B cell (primary cell): ENCODE data around the gene FEZ2. TPM values are rescaled to one million over a fixed set of nuclear protein-coding genes. Genes with fewer than 3 reads are reported as not detected.

Experiments
- ATAC-seq: fragments of 200-7000 bp; cut with Tn5 transposase; one replicate; pipeline ENCODE4 v1.10.0; 2021; ENCODE audit warnings: low read depth, mild to moderate bottlenecking, moderate number of reproducible peaks, moderate library complexity
- CTCF ChIA-PET: fragments of 350-600 bp; sonication (Branson Sonifier 250); formaldehyde crosslinking; loops from one replicate; lab custom pipeline; 2021; ENCODE audit warnings: antibody characterized with exemption, inconsistent platforms; lab: Charles Lee
- POLR2A ChIA-PET: fragments of 350-600 bp; sonication (Branson Sonifier 250); formaldehyde crosslinking; loops from one replicate; lab custom pipeline; 2021; ENCODE audit warnings: antibody characterized with exemption; lab: Charles Lee
- DNase-seq: peaks from one replicate; pipeline ENCODE4 v3.0.0; 2013
- H2AFZ ChIP-seq: 2 replicates; pipeline ENCODE4 v1.6.1; 2012; ENCODE audit warnings: mild to moderate bottlenecking, low read depth, low read length; ENCODE audit not compliant: insufficient read depth, poor library complexity, severe bottlenecking
- H3K27ac ChIP-seq, 2 donors: 1 replicate in 1 of 2; 2 replicates in 1 of 2; pipeline ENCODE4 v1.5.1; 2012 to 2013; ENCODE audit warnings: low read length in 2 of 2, mild to moderate bottlenecking in 2 of 2, moderate library complexity in 1 of 2
- H3K27me3 ChIP-seq, 4 experiments: fragments of 200-600 bp in 1 of 4; sonication (generic) in 1 of 4; replicated peaks in 1 of 4; 1 replicate in 2 of 4; 2 replicates in 2 of 4; pipeline versions ENCODE4 v1.6.1 to v1.7.0; 2013 to 2016; ENCODE audit warnings: low read length in 3 of 4, mild to moderate bottlenecking in 2 of 4, mixed read lengths in 1 of 4, moderate library complexity in 1 of 4; ENCODE audit not compliant: insufficient read depth in 4 of 4, control insufficient read depth in 3 of 4; ENCODE audit errors: control extremely low read depth in 1 of 4
- H3K36me3 ChIP-seq, 2 experiments: replicated peaks in 1 of 2; 1 replicate in 1 of 2; 2 replicates in 1 of 2; pipeline versions ENCODE4 v1.6.1 to v1.7.1; 2013; ENCODE audit warnings: low read length in 1 of 2; ENCODE audit not compliant: insufficient read depth in 2 of 2, control insufficient read depth in 1 of 2; ENCODE audit errors: control extremely low read depth in 1 of 2, extremely low read depth in 1 of 2
- H3K4me1 ChIP-seq, 2 donors: fragments of 200-600 bp in 1 of 2; sonication (generic) in 1 of 2; 1 replicate in 1 of 2; 2 replicates in 1 of 2; pipeline versions ENCODE4 v1.5.1 to v1.6.1; 2013 to 2017; ENCODE audit warnings: low read length in 2 of 2; ENCODE audit not compliant: control insufficient read depth in 2 of 2, insufficient read depth in 2 of 2
- H3K4me2 ChIP-seq: replicated peaks from 2 replicates; pipeline ENCODE3; 2012; ENCODE audit warnings: mild to moderate bottlenecking, low read depth, low read length; ENCODE audit not compliant: poor library complexity, severe bottlenecking
- H3K4me3 ChIP-seq, 5 experiments: fragments of 200-600 bp in 1 of 5; sonication (generic) in 1 of 5; 1 replicate in 3 of 5; 2 replicates in 2 of 5; pipeline versions ENCODE4 v1.5.1 to v1.7.0; 2011 to 2016; ENCODE audit warnings: low read length in 4 of 5, mild to moderate bottlenecking in 4 of 5, low read depth in 2 of 5, control low read depth in 1 of 5, moderate library complexity in 1 of 5; ENCODE audit not compliant: insufficient read depth in 1 of 5; ENCODE audit errors: control extremely low read depth in 1 of 5, extremely low read depth in 1 of 5
- H3K79me2 ChIP-seq: fragments of 200-600 bp; sonication (generic); one replicate; pipeline ENCODE4 v1.6.0; 2016; ENCODE audit warnings: low read length; ENCODE audit not compliant: control insufficient read depth, insufficient read depth
- H3K9ac ChIP-seq: fragments of 200-600 bp; sonication (generic); 2 replicates; pipeline ENCODE4 v1.6.1; 2017; ENCODE audit warnings: mild to moderate bottlenecking, low read length, moderate library complexity
- H3K9me3 ChIP-seq, 3 donors: one replicate each; pipeline versions ENCODE4 v1.6.1 to v1.7.1; 2013; ENCODE audit warnings: low read length in 2 of 3; ENCODE audit not compliant: control insufficient read depth in 2 of 3, insufficient read depth in 1 of 3; ENCODE audit errors: control extremely low read depth in 1 of 3
- H4K20me1 ChIP-seq: 2 replicates; pipeline ENCODE4 v1.6.0; 2012; ENCODE audit warnings: mild to moderate bottlenecking, low read length; ENCODE audit not compliant: insufficient read depth, control insufficient read depth, poor library complexity, severe bottlenecking
- H3K27ac Mint-ChIP-seq: one replicate; pipeline ENCODE4 v1.8.0; 2021; ENCODE audit warnings: mixed read lengths
- H3K27me3 Mint-ChIP-seq: one replicate; pipeline ENCODE4 v1.8.0; 2021; ENCODE audit warnings: mixed read lengths
- H3K4me1 Mint-ChIP-seq: one replicate; pipeline ENCODE4 v1.8.0; 2021; ENCODE audit warnings: mixed read lengths
- H3K4me3 Mint-ChIP-seq: one replicate; pipeline ENCODE4 v1.8.0; 2021; ENCODE audit warnings: mixed read lengths
- H3K9me3 Mint-ChIP-seq: one replicate; pipeline ENCODE4 v1.8.0; 2022; ENCODE audit warnings: mixed read lengths; ENCODE audit not compliant: insufficient read depth
- EZH2 ChIP-seq: IDR thresholded peaks from 2 replicates; pipeline ENCODE4 v1.6.1; 2012; ENCODE audit warnings: borderline replicate concordance, low read depth, mild to moderate bottlenecking, moderate library complexity, low read length; ENCODE audit not compliant: insufficient read depth, poor library complexity, severe bottlenecking
- WGBS: methylation state at CpG from one replicate; pipeline ENCODE4 v1.1.5; 2013; ENCODE audit warnings: missing lambda C conversion rate; ENCODE audit not compliant: insufficient coverage; 5-methylcytosine and 5-hydroxymethylcytosine counted together
- intact Hi-C: fragments of 100-400 bp; cut with micrococcal nuclease; formaldehyde crosslinking; loops from one replicate; pipeline ENCODE4 v1.10.0; 2022
- polyA plus RNA-seq: library from polyadenylated mRNA; depleted of rRNA; stranded (reverse); fragments of >200 nt; gene quantifications from 2 replicates; pipeline ENCODE4 v1.2.3, GENCODE V29; 2012
- total RNA-seq, 2 donors: library from RNA; stranded (reverse); fragments of 120-200 nt in 1 of 2; gene quantifications; 1 replicate in 1 of 2; 2 replicates in 1 of 2; pipeline versions ENCODE4 v1.2.3 to v1.2.4, GENCODE V29; 2013 to 2022
- TF ChIP-seq, protein P1 (sequence below): fragments of 200-600 bp; IDR thresholded peaks from one replicate; pipeline ENCODE4 v1.8.0; 2022; ENCODE audit warnings: antibody characterized with exemption, mild to moderate bottlenecking

Gene FEZ2
- total and polyA plus RNA-seq, 2 donors (not counting 1 experiment from before 2014, with no cell fraction given), result 6.2 to 32.7 TPM

DNA sequence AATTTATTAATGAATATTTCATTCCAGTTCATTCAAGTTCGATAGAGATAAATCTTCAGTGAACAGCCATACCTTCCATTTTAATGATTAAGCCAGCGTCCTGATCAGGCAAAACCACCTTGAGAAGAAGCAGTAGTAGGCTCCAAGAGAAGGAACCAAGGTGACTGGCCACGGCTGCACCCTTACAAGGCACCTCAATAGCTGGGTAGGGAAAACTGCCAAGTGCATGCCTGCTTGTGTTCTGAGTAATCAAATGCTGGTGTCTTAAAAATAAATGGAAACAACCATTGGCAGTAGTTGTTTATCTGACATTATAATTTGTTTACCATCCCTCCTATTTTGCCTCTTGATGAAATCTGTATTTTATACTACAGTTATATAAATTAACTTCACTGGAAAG is 10.0 kb upstream of the FEZ2 start:
- CTCF ChIA-PET, result no interaction called here
- POLR2A ChIA-PET, result no interaction called here
- Histone ChIP-seq H3K27me3 (no peaks in the 10 kb centered on the region), H3K79me2 (no peaks in the 10 kb centered on the region), H3K4me3 (no peak overlapping the region), H2AFZ (no peak overlapping the region), H4K20me1 (no peaks in the 10 kb centered on the region), H3K36me3 (no peaks in the 10 kb centered on the region), H3K9me3 (no peaks in the 10 kb centered on the region), H3K27ac (no peak overlapping the region), H3K4me1 (no peaks in the 10 kb centered on the region), H3K4me2 (no peak overlapping the region), H3K9ac (no peak overlapping the region)
- DNase-seq, result no peak
- intact Hi-C loops, result no loop called here
- TF ChIP-seq, protein P1, sequence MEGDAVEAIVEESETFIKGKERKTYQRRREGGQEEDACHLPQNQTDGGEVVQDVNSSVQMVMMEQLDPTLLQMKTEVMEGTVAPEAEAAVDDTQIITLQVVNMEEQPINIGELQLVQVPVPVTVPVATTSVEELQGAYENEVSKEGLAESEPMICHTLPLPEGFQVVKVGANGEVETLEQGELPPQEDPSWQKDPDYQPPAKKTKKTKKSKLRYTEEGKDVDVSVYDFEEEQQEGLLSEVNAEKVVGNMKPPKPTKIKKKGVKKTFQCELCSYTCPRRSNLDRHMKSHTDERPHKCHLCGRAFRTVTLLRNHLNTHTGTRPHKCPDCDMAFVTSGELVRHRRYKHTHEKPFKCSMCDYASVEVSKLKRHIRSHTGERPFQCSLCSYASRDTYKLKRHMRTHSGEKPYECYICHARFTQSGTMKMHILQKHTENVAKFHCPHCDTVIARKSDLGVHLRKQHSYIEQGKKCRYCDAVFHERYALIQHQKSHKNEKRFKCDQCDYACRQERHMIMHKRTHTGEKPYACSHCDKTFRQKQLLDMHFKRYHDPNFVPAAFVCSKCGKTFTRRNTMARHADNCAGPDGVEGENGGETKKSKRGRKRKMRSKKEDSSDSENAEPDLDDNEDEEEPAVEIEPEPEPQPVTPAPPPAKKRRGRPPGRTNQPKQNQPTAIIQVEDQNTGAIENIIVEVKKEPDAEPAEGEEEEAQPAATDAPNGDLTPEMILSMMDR, result no peak
- TF ChIP-seq EZH2, result no peak
- Mint-ChIP-seq H3K4me3 (no peak overlapping the region), H3K4me1 (no peaks in the 10 kb centered on the region), H3K27me3 (peaks cover 26% of the 10 kb centered on the region), H3K27ac (no peak overlapping the region), H3K9me3 (no peaks in the 10 kb centered on the region)
- ATAC-seq, result no peak
- 100% methylated on average over 2 of the region's 3 CpGs for WGBS

DNA sequence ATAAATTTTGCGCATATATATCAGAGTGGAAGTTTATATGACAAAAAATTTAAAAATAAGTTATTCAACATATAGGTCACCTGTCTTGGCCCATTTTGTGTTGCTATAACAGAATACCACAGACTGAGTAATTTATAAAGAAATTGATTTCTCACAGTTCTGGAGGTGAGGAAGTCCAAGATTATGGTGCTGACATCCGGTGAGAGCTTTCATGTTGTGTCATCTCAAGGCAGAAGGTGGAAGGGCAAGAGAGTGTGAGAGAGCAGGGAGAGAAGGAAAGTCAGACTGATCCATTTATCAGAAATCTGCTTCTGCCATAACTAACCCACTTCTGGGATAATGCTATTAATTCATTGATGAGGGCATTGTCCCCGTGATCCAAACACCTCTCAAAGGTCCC is 9.0 kb upstream of the FEZ2 start:
- CTCF ChIA-PET, result no interaction called here
- no peak overlapping the region for H3K4me3 Mint-ChIP-seq
- POLR2A ChIA-PET, result no interaction called here
- H3K9me3 Mint-ChIP-seq, result no peaks in the 10 kb centered on the region
- no peak overlapping the region for H3K27ac Mint-ChIP-seq
- no peaks in the 10 kb centered on the region for H3K36me3 ChIP-seq
- H3K4me3 ChIP-seq, result no peak overlapping the region
- no peaks in the 10 kb centered on the region for H3K4me1 Mint-ChIP-seq
- TF ChIP-seq, protein P1, result no peak
- no peak for TF ChIP-seq EZH2
- H3K27ac ChIP-seq, result no peak overlapping the region
- no peak overlapping the region for H3K4me2 ChIP-seq
- ATAC-seq, result no peak
- no peak overlapping the region for H2AFZ ChIP-seq
- H3K9ac ChIP-seq, result no peak overlapping the region
- H3K4me1 ChIP-seq, result no peaks in the 10 kb centered on the region
- WGBS, result 80% methylated on average over 1 of the region's 3 CpGs
- no peaks in the 10 kb centered on the region for H3K27me3 ChIP-seq
- intact Hi-C loops, result no loop called here
- H3K79me2 ChIP-seq, result no peaks in the 10 kb centered on the region
- no peaks in the 10 kb centered on the region for H4K20me1 ChIP-seq
- DNase-seq, result no peak
- H3K9me3 ChIP-seq, result no peaks in the 10 kb centered on the region
- H3K27me3 Mint-ChIP-seq, result peaks cover 26% of the 10 kb centered on the region
